ENCODE data around the gene GMPPB.
A peak's percentile ranks its signal among the peaks of the same experiment; 100 is the strongest.

GMPPB gene

GRCh38 chr3:49729966-49730609 lies 6.3 kb upstream of the GMPPB start:
- no peak for DNase-seq (ENCODE audit: low spot score)

GRCh38 chr3:49727924-49728361 lies 4.2 kb upstream of the GMPPB start:
- no peak for DNase-seq (ENCODE audit: low spot score)

- no peak for DNase-seq (ENCODE audit: low spot score)
Observed at GRCh38 chr3:49727154-49727923, 3.6 kb upstream of the GMPPB start.

- no peak for DNase-seq (ENCODE audit: low spot score)
Observed at GRCh38 chr3:49725906-49726681, 2.3 kb upstream of the GMPPB start.

- no peak for DNase-seq (ENCODE audit: low spot score)
Observed at GRCh38 chr3:49724586-49724985, 835 bp upstream of the GMPPB start.

GRCh38 chr3:49723296-49723627 lies 489 bp downstream of the GMPPB start:
- peak; percentile 39 for DNase-seq (ENCODE audit: low spot score)

GRCh38 chr3:49722896-49723295 lies 855 bp downstream of the GMPPB start:
- no peak for DNase-seq (ENCODE audit: low spot score)

- DNase-seq (ENCODE audit: low spot score) = no peak
Observed at GRCh38 chr3:49721896-49722781, 1.6 kb downstream of the GMPPB start.

GRCh38 chr3:49721596-49721895 lies 2.2 kb downstream of the GMPPB start:
- DNase-seq (ENCODE audit: low spot score) = no peak

GRCh38 chr3:49720855-49721595 lies 2.7 kb downstream of the GMPPB start:
- DNase-seq (ENCODE audit: low spot score) = no peak

- peak; percentile 98 for DNase-seq (ENCODE audit: low spot score)
Observed at GRCh38 chr3:49719214-49719884, 4.4 kb downstream of the GMPPB start, which contains the start of gene AMIGO3. Gene AMIGO3, minus strand, starts transcription at chr3:49719684. Its CDS starts 219 bp downstream, at chr3:49719465.

GRCh38 chr3:49718858-49719213 lies 4.9 kb downstream of the GMPPB start:
- DNase-seq (ENCODE audit: low spot score) = no peak

- no peak for DNase-seq (ENCODE audit: low spot score)
Observed at GRCh38 chr3:49717959-49718857, 5.5 kb downstream of the GMPPB start.

- no peak for DNase-seq (ENCODE audit: low spot score)
Observed at GRCh38 chr3:49717211-49717958, 6.4 kb downstream of the GMPPB start.

- no peak for DNase-seq (ENCODE audit: low spot score)
Observed at GRCh38 chr3:49716691-49717210, 7.0 kb downstream of the GMPPB start.

GRCh38 chr3:49716169-49716568 lies 7.6 kb downstream of the GMPPB start:
- DNase-seq (ENCODE audit: low spot score) = no peak

GRCh38 chr3:49715611-49716121 lies 8.1 kb downstream of the GMPPB start:
- DNase-seq (ENCODE audit: low spot score) = no peak

- no peak for DNase-seq (ENCODE audit: low spot score)
Observed at GRCh38 chr3:49714728-49715550, 8.8 kb downstream of the GMPPB start.

Data from AG20443 (cell line).